Limb (tissue), 2 donors: ENCODE measurements around the gene GTF2A1L.
"Not testable (repeated sequence)": the region's sequence is repeated elsewhere in the genome, so short reads cannot be mapped to it uniquely, and the experiment has no call there.

Experiments
- DNase-seq, 2 donors: peaks; one replicate each; pipeline ENCODE4 v3.0.0-alpha.2; 2016; ENCODE audit errors: extremely low spot score in 2 of 2

The GTF2A1L gene

DNA sequence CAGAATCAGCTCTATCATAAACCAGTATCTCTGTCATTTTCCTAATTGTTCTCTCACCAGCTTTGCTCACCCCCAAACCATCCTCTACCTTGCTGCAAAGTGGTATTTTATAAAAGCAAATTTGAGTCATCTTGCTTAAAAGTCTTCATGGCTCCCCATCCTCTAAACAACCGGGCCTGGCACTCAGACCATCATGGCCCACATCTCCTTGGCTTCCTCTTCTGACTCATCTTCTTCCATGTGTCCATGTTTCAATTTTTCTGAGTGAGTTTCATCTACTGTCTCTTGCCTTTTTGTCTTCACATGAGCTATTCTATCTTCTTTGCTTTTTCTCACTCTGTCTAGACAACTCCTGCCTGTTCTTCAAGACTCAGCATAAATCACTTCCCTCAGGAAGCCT, 79.2 kb downstream of the GTF2A1L start:
- DNase-seq, result no peak

DNA sequence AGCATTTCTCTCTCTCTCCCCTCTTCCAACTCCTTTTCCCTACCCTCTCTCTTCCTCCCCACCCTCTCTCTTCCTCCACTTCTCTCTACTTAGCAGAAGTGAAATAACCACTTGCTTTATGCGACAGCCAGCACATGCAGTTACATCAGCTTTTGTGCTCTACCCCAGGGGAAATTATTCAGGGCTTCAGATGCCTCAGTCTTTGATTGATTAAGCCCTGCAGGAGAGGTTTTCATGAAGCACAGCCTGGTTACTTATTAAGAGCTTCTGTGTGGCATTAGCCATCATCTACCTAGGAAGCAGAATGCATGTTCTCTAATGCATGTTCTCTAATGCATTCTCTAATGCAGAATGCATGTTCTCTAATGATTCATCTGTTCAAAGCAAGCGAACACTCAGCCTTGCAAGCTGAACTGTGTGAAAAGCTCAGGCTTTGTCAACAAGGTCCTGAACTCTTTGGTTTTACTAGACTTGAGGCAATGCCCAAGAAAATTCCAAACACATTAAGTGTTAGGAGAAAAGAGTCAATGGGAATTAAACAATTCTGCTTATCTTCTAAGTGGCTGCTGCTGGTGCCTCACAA, 81.8 kb downstream of the GTF2A1L start:
- DNase-seq, result no peak

DNA sequence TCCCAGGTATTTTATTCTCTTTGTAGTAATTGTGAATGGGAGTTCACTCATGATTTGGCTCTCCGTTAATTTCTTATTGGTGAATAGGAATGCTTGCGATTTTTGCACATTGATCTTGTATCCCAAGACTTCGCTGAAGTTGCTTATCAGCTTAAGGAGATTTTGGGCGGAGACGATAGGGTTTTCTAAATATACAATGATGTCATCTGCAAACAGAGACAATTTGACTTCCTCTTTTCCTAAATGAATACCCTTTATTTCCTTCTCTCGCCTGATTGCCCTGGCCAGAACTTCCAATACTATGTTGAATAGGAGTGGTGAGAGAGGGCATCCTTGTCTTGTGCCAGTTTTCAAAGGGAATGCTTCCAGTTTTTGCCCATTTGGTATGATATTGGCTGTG, 86.0 kb downstream of the GTF2A1L start:
- not testable (repeated sequence) for DNase-seq

DNA sequence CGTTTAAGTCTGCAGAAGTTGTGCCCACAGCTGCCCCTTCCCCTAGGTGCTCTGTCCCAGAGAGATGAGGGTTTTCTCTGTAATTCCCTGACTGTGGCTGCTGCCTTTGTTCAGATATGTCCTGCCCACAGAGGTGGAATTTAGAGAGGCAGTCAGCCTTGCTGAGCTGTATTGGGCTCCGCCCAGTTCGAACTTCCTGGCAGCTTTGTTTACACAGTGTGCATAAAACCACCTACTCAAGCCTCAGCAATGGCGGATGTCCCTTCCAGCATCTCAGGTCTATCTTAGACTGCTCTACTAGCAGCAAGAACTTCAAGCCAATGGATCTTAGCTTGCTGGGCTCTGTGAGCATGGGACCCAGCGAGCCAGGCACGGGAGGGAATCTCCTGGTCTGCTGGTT, 89.8 kb downstream of the GTF2A1L start:
- DNase-seq, result no peak

DNA sequence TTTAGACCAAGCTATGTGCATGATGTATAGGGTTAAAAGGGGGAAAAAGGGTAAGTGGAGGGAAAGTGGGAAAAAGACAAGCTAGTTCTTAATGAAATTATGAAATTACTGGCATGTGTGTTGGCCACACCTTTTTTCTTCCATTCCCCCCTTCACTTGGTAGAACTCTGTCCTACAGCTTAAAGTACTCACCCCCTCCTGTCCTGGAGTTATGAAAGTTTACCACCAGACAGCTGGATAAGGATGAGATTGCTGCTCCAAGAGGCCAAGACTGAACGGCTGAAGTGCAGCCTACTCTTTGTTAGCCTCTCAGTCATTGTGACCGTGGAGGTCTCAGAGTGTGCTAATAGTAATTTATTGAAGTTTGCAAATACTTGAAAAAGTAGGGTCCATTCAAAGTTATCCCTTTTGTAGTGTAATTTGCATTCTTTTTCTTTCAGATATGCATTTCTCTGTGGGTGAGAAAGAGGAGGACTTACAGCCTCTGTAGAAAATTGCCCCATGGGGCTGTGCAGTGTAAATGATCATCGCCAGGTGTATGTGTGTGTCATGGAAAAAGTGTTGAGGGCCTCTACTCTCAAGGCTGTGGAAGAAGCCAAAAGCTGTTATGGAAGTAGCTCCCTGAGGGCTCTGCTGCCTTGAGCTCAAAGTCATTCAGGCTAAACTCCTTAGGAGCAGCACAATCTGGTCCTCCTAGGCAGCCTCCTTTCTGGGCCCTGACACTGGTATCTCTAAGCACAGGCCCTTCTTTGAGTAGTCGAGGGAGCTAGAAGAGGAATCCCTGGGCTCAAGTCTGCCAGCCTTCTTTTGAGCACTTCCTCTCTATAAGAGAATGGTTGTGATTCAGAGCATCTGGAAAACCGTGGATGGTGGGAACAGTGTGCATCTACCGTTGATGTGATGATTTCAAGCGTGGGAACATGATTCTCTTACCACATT, 91.7 kb downstream of the GTF2A1L start:
- no peak for DNase-seq

DNA sequence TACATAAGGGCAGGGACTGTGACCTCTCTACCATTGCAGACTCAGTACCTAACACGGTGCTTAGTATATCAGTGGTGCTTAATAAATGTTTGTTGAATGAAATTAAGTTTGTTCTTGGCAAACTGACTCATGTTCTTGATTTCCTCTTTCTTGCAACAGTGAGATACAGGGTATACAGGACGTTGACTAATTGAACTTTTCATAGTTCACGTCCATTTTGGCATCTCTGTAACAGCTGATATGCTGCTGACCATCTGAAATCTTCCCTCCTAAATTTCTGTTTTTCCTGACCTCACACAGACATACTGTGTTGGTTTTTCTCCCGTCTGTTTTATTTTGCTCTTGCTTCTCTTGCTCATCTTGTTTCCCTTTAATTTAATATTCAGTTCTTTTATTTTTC, 93.7 kb downstream of the GTF2A1L start:
- DNase-seq, result no peak

DNA sequence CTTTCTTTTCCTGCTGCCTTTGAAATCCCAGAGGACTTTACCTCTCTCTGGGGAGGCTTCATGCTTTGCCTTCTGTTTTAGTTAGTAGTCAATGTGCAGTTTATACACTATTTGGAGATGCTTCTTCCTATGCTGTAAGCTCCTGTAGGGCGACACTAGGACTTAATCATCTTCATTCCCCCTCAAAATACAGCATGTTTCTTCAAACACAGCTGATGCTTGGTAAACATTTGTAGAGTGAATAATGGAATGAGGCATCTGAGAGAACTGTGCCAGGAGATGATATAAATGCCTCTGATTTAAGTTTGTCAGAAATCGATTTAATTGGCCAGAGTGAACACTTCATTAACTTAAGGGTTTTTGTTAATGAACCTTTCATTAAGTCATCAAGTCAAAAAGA, 94.5 kb downstream of the GTF2A1L start:
- no peak for DNase-seq

DNA sequence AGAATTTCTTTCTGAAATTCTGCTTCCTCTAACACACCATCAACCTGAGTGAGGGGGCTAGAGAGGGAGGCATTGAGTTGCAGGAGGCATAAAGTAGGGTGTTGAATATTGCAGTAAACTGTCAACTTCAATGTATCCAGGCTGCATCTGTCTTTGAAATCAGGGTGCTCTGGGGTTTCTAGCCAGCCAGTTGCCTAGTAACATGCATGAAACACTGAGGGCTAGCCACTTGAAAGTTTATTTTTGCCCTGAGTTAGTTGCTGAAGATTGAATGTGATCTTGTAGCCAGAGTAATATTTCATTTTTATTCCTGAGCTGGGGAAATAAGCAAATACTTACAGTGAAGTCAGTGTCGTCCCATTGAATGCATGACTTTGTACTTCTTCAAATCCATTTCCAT, 96.0 kb downstream of the GTF2A1L start:
- peak in 1 of 2 donors; percentile 3 for DNase-seq

DNA sequence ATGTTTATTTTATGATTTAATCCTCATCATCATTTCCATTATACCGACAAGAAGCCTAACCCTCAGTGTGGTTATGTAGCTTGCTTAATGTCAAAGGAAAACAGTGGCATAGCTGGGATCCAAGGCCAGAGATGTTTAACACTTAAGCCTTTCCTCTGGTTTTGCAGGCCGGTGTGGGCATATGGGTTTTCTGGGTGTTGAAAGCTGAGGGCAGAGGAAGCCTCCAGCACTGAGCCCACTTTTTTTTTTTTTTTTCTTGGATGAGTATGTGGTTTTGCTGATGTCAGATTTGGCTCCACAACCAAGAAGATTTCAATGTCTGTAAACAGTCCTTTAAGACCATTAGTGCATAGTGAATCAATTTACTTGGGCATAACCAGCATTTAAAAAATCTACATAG, 96.6 kb downstream of the GTF2A1L start:
- peak in 1 of 2 donors; percentile 8 for DNase-seq

DNA sequence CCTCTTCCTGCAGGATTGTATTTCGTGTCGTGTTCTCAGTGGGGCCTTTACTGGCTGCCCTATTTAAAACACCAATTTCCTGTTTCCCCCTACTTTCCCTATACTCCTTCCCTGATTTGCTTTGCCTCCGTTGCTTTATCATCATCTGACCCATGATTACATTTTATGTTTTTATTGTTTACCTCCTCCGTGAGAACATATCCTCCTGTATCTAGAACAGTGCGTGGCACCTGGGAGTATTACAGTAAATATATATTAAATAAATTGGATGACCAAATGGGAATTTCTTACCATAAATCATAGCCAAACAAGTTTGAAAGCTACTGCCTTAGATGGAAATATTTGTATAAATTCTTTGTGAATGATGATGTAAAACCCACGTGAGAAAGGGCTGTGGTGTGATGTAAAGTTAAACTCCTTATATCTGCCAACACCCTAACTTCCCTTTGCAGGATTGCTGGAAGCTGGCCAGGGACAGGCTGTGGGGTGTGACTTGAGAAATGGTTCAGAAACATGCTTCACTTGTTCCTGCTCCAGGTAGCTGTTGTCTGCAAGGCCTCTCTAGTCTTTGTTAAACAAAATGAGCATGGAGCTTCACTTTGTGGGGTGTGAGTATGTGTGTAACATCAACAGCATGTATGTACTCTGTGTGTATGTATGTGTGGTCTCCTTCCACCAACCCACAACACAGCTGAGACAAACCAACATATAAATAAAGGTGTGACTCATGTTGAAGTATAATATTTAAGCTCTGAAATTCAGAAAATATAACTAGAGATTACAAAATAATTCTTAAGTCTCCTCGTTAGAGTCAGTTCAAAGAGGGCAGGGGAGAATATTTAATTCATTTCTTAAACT, 97.6 kb downstream of the GTF2A1L start:
- peak; percentile 38 to 67 for DNase-seq

DNA sequence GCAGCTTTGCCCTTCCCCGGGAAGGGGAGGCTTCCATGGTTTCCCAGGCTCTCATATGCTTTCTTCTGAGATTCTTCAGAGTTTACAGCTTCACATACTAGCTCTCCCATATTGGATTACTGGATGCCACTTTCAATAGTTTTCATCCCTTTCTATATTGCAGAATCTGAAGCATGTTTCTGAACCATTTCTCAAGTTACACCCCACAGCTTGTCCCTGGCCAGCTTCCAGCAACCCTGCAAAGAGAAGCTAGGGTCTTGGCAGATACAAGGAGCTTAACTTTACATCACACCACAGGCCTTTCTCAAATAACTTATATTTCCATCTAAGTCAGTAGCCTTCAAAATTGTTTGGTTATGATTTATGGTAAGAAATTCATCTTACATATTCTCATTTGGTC, 98.3 kb downstream of the GTF2A1L start:
- peak; percentile 63 for DNase-seq

DNA sequence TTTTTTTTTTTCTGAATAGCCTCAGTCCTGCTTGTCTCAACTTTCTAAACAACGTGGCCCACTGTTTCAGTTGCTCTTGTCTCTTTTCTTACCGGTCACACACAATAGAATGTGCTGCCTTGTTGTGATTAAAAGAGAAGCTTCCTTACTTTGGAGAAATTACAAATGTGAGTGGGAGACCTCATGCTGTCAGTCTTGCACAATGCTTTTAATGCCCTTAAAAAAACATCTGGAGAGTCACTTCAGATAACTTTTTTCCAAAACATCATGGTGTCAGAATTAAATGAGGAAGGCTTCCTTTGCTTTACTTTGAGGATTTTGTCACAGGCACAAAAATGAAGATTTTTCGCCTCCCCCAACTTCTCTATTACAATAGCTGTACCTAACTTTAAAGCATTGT, 100.2 kb downstream of the GTF2A1L start:
- DNase-seq, result no peak

DNA sequence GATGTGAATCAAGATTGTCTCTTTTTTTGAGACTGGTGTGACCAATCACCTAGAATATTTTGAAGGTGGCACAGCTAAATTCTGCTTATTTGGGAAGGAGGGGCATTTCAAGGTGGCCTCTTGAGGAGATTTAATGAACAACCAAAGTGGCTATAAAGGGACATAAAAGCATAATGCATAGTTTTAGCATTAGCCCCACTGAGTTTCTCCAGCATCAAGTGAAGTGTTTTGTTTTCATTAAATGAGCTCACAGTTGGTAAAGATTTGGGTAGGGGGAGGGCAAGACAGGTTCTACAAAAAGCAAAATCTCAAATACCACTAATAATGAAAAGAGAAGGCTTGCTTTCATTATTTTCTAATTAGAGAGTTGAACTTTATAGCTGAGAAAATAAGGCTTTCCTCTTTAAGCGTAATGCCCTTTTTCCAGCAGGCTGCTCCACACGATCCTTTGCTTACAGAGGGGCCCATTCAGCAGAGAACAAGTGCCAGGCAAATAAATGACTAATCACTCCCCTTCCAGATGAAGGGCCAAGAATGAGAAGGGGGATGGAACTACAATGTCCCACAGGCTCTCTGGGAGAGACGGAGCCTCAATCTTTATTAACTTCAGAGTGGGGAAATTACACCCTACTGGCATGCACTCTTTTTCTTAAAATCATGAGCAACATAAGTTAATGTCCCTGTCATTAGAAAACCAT, 102.0 kb downstream of the GTF2A1L start:
- no peak for DNase-seq

DNA sequence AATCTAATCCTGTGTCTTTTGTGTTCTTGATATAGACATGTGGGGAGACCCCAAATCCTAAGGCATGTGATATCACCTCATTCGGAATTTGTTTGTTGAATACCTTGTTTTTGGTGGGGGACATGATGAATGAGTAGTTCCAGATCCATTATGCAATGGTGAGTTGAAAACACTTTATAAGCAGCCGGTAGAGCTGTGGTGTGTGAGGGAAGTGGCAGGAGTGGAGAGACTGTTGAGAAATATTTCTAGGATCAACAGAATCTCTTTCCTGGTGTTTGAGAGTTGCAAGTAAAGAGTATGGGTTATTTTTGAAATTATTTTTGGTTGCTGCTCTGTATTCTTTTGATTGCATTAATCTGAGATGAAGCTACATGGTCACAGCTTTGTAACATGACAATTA, 103.5 kb downstream of the GTF2A1L start:
- DNase-seq, result no peak

DNA sequence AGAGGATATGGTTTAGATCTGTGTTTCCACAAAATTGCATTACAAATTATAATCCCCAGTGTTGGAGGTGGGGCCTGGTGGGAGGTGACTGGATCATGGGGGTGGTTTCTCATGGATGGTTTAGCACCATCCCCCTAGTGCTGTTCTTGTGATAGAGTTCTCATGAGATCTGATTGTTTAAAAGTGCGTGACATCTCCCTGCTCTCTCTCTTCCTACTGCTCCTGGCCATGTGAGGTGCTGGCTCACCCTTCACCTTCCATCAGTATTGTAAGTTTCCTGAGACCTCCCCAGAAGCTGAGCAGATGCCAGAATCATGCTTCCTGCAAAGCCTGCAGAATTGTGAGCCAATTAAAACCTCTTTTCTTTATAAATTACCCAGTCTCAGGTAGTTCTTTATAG, 104.7 kb downstream of the GTF2A1L start:
- DNase-seq, result no peak

DNA sequence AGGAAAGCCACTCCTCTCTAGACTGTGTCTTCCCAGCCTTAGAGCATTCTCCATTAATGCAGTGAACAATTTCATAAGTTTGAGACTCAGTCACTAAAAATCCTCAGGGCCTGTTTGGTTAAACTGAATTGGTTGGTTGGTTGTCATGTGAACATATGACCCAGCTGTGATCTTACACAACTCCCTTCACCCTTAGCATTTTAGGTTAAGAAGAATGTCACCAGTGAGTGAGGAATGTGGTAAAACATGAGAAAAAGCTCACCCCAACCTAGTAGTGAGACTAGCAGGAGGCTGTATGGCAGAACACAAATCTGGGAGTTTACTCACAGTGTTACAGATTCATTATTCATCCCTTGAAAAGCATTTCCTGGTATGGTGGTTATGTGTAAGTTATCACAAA, 105.5 kb downstream of the GTF2A1L start:
- DNase-seq, result no peak

DNA sequence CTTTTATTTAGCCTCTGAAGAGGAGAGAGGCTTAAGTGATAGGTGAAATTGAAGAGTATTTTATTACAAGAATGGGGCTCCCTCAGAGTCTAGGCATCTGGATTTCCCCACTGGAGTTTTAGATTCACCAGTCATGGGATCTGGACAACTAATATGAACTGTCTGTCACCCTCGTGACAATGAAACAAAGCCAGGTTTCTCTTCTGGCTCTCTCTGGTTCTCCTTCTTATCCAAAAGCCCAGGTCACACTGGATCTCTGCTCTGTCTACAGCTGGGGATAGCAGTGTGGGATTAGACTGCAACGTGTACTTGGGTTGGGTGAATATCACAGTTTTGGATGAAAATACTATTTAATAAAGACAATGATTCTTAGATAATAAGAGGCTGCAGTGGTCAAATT, 106.6 kb downstream of the GTF2A1L start:
- DNase-seq, result no peak

DNA sequence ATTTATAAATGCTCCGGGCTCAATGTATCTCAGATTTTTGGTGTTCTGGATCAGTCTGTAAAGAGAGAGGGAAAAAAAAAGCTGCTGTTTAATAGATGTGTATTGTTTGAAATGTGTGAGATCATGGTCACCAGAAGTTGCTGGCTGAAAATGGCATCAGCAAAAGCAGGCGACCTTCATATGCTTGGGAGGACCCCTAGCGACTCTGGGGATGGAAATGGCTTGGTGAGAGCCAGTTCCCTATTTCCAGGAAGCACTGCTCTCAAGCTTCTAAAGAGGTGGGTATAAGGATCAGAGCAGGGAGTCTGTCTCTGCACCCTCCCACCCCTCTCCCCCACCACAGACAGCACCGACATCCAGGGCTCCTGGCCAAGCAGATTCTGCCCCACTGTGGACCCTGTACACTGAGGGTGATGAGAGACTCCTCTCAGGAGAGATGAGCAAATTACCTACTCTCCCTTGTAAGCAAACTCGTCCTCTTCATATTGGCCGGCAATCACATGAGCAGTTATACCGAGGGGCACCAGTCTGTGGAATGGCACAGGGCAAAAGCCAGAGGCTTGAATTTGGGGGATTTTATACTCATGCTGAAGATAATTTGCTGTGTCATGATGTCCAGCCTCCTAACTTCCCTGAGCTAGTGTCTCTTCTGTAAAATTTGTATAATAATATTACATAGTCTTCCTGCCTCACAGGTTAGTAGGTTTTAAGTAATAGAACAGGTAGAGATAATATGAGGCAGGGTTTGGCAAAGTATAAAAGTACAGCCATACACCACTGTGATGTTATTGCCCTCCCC, 108.2 kb downstream of the GTF2A1L start:
- no peak for DNase-seq

DNA sequence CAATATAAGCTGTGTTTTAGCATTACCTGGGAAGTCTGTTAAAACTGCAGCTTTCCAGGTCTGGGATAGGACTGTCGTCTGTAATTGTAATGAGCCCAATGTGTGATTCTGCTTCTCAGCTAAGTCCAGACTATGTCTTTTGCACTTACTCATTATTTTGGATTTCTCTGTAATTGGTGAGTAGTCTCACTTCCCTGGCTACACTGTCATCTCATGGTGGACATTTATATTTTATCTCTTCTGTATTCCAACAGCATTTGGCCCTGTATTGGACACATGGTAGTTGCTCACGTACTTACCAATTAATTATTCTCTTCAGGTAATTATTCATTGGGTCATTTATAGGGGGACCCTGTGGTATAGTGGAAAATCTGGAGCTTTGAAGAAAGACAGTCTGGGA, 109.9 kb downstream of the GTF2A1L start:
- DNase-seq, result no peak

DNA sequence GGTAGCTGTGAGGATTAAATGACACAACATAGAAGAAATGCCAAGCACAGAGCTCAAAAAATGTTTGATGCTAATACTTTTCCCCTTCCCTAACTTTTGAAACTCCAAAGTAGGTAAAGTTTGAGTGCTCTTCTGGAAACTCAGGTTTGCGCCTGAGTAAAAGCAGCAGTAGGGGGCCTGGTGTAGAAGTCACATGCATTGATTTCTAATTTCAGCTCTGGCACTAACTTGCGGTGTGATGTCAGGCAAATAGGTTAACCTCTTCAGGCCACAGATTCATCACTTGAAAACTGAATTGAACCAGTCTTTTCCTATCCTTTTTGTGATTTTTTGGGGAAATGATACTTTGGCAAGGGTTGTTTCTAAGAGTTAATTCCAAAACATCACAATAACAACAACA, 110.6 kb downstream of the GTF2A1L start:
- no peak for DNase-seq

DNA sequence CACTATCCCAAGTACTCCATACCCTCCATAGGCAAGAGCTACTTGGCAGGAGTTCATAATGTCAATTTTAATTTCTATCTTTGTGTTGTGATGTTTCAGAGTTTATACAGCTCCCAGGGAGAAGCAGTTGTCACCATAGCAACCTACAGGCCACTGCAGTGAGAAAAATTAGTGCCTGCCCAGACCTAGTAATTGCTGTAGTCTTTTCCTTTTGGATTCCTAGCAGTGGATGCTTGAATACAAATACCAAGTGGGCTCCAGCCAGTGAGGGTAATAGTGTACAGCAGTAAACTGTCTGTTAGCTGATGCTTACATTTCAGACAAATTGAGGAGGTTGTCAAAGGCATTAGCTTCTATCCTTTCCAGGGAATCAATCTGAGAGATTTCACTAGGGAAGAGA, 111.2 kb downstream of the GTF2A1L start:
- DNase-seq, result no peak
